NCI-H1694 (cell line): ENCODE measurements around the gene IL1RAPL1.
"Not testable (repeated sequence)": the region's sequence is repeated elsewhere in the genome, so short reads cannot be mapped to it uniquely, and the experiment has no call there.

Experiments used
- DNase-seq: peaks from one replicate; lab custom pipeline; 2025; lab: John Stamatoyannopoulos, UW

The IL1RAPL1 gene

DNA sequence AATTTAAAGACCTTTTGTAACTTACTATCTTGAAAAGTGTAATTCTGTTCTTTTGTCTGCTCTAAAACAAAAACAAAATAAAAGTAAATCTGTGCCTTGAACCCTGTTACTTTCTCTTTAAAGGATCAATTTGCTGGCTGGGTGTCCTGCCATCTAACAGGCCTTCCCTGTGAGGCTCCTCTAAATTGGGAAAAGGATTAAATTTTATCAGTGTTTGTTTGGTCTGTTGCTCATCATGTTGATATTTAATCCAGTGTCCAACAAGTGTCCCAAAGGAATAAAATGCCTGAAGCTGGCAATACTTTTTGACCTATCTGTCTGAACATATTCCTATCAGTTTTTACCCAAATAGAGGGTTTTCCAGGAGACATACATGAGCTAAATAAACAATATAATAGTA is 688.7 kb downstream of the IL1RAPL1 start:
- no peak for DNase-seq

DNA sequence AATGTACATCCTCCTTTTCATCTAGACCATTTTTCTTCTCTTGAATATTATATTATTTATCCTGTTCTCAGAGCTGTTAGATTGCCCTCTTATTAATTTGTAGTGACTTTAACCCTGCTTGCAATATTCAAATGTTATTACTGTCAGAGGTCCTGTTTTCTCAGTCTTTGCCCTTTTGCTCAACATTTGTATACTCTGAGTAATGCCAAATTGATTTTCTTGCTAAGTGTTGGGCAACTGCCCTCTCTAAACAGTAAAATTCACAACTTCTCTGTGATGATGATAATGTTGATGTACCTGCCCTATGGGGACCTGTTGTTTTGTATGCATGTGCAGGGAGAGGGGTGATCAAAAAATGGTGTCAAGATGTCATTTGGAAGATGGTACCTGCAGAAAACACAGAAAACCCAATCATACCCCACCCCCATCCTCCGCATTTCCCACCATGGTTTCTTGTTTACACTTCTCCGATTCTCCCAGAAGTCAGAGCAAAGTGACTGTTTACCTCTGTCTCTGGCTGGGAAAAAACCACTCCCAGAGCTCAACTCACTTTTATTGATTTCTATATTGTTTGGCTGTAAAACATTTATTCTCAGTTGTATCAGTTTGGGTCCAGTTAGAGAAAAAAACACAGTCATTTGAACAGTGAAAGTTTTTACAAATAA is 694.0 kb downstream of the IL1RAPL1 start:
- DNase-seq, result no peak

DNA sequence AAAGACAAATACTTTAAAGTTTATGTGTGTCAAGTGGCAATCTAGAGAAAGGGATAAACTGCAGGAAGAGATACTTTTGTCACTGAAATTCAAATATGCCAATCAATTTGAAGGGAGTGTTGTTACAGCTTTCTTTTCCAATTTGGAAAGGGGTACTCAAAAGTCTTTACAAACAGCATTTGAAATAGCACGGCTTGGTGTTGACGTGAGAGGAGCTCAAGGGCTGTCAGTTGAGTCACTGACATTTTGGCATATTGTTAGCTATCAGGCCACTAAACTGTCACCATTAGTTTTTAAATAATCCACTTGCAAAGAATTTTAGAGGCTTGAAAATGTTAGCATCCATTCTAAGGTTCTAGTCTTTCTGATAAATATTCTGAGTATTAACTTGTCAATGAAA is 698.4 kb downstream of the IL1RAPL1 start:
- DNase-seq, result no peak

DNA sequence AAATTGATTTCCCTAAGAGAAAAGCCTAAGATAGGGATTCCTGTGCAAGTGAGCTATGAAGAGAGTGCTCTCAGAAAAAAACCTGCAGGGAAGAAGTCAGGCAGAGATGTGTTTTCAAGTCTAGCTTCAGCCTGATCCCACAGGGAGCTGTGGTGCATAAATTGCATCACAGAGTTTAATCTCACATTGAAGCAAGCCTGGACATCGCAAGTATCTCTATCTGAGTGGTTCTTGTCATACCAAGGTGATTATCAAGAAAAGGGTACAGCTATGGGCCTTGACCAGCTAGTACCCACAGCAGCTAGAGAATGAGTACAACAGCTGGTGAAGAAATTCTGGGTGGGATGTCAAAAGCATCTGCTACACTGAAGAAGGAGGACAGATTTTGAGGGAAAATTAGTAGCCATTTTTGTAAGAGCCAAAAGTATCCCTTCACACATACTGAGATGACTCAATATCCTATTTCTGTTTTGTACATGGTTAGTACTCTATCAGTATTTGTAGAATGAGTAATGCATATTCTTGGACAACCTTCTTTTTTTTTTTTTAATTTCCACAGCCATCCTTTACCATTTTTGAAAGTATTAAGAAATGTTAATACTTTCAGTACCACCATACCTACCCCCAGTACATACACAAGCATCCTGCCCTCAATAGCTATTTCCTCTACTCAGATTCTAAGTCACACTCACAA is 708.9 kb downstream of the IL1RAPL1 start:
- DNase-seq, result no peak

DNA sequence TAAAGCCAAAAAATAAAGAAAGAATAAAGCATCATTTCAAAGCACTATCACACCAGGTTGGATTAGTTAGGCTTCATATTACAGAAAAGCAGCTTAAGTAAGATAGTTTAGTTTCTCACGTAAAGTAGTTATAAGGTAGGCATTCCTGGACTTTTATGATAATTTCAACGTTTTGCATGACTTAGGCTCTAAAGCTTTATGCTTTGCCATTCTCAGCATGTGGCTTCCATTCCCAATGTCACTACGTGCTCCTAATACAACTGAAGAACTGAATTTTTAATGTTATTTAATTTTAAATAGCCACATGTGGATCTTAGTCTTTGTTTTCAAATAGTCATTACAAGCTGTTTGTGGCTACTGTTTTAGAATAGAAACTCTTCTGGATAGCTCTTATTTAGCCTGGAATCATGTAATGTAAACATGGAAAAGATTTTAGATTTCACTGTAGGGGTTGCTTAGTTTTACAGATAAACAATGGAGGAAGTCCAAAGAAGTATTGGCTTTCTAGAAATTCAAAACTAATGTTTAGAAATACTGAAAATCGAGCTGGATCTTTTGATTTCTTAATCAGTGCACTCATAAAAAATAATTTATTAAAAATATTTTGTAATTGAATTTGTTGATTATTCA is 710.0 kb downstream of the IL1RAPL1 start:
- no peak for DNase-seq

DNA sequence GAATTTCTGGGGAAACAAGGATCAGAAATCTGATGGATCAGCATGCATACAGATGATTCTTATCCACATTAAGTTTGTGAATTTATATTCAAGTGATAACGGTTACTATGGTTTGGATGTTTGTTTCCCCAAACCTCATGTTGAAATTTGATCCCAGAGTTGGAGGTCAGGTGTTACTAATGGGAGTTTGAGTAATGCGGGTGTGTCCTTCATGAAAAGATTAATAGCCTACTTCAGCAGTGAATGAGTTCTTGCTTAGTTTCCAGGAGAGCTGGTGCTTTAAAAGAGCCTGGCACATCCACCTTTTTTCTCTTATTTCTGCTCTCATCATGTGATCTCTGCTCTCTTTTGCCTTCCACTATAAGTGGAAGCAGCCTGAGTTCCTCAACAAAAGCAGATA is 712.4 kb downstream of the IL1RAPL1 start:
- no peak for DNase-seq

DNA sequence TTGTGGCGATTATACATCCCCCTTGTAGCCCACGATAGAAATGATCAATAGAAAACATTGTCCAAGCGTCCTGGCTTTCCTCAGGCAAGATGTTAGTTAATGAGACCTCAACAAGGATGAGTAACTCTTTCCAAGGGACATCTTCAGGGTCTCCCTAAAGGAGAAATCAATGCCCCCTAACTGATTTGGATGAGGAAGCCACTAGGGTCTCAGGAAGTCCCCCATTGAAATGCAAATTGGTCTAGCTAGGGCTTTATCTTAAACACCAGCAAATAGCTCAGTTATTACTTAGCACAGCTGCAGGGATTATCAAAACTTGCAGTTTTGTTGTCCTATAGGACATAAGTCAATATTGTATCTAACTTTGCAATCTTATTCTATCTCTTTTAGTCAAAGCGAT is 721.5 kb downstream of the IL1RAPL1 start:
- DNase-seq, result no peak

DNA sequence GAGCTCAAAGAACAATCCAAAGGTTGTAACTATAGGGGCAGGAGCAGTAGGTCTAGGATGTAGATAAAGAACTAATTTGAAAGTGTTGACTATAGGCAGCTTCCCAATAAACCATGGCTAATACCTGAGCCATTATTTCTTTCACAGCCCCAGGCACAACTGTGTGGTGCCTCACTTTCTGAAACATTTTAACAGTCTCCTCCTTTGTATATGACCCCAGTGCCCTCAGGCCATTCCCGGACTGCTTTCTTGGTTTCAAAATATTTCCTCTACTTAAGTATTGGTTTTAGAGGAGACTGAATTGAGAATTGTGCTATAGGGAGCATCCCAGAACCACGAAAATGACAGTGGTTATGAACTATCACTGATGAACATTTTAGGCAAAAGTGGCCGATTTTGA is 728.7 kb downstream of the IL1RAPL1 start:
- no peak for DNase-seq

DNA sequence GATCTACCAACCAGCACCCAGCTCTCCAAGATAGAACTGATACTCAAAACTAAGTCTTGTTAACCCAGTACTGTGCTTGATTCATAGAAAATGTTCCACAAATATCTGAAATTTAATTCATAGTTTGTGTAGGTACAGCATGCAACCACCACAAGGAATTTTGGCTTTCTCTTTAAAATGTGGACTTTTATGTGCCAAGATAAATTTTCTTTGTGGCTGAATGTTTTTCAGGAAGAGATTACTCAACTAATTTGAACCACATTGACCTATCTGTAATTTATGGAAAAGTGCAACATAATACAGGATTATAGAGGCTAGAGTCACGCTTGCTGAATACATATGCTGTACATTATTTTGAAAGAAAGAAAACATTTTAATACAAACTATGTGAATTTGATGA is 730.8 kb downstream of the IL1RAPL1 start:
- no peak for DNase-seq

DNA sequence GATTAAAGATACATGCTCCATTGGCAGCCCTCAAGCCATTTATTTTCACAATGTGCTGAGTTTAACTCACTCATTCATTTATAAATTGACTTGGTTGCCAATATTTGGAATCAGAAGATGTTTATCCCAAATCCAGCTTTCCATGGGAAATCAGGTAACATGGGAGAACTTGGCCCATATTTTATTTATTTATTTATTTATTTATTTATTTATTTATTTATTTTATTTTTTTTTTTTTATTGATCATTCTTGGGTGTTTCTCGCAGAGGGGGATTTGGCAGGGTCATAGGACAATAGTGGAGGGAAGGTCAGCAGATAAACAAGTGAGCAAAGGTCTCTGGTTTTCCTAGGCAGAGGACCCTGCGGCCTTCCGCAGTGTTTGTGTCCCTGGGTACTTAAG is 745.2 kb downstream of the IL1RAPL1 start:
- not testable (repeated sequence) for DNase-seq

DNA sequence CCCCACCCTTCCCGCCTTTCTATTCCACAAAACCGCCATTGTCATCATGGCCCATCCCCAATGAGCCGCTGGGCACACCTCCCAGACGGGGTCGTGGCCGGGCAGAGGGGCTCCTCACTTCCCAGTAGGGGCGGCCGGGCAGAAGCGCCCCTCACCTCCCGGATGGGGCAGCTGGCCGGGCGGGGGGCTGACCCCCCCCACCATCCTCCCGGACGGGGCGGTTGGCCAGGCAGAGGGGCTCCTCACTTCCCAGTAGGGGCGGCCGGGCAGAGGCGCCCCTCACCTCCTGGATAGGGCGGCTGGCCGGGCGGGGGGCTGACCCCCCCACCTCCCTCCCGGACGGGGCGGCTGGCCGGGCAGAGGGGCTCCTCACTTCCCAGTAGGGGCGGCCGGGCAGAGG is 745.8 kb downstream of the IL1RAPL1 start:
- DNase-seq, result not testable (repeated sequence)

DNA sequence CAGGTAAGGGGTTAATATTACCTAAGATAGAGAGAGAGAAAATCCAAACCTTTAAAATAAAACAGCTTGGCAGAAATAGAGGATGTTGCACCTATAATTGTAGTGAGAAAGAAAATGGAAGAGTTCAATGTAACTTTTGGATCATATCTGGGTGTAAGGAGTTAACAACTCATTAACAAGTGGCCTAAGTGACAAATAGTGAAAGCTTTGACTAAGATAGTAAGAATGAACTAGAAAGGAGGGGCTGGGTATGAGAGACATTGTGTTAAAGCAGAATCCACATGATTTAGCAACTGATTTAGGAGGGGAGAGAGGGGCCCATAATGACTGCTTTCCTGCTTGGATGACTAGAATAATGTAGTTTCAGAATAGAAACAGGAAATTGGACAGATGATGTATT is 761.0 kb downstream of the IL1RAPL1 start:
- DNase-seq, result no peak

DNA sequence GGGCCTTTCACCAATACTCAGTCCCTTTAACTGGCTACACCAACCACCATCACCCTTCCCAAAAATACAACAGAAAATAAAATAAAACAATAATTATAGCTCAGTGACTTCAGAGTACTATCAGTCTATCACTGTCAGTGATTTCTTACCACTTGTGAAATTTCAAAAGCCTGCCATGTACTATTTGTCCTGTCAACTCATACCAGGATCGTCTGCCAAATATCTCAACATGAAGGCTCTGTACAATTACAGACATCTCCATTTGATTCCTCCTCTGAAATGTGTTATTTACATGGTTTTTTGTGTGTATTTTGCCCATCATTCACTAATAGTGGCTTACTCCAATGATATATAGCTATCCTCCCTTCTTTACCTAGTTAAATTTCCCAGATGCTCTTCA is 772.0 kb downstream of the IL1RAPL1 start:
- DNase-seq, result no peak

DNA sequence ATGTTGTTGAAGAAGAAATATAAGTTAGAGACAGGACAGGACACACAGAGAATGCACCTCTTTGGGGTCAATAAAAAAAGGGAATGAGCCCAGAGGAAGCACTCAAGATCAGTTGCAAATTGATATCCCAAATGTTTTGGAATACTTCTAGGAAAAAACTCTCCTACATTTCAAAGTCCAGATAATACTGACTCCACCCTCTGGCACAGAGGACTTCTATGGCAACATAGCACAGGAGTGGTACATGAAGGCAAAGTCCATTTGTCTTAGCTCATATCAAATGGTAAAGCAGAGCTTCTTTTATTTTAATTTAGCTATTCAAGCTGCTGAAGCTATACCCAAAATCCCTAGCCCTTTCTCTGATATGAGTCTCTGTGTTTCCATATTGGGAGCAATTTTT is 787.5 kb downstream of the IL1RAPL1 start:
- DNase-seq, result not testable (repeated sequence)

DNA sequence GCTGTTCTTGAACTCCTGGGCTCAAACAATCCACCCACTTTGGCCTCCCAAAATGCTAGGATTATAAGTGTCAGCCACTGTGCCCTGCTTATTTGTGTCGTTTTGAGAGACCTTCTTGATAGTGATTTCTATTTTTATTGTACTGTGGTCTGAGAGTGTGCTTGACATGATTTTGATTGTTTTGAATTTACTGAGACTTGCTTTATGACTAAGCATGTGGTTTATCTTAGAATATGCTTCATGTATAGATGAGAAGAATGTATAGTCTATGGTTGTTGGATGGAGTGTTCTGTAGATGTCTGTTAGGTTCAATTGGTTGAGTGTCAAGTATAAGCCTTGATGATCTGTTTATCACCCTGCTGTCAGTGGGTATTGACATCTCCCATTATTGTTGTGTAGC is 789.3 kb downstream of the IL1RAPL1 start:
- no peak for DNase-seq

DNA sequence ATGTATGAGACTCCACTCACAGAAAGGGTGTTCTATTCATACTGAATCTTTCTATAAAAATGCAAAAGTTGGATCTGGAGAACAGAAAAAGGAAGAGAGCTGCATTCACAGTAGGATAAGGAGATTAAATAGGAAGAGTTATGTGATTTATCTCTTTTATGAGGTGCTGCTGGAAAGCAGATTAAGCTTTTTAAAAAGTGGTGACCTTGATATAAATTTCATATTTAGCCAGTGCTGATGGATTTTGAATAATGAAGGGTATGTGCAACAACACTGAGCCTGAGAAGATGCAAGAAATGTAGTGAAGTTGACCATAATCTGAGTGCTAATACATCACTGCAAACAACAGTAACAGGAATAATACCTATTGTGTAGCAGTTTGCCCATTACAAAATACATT is 795.6 kb downstream of the IL1RAPL1 start:
- no peak for DNase-seq

DNA sequence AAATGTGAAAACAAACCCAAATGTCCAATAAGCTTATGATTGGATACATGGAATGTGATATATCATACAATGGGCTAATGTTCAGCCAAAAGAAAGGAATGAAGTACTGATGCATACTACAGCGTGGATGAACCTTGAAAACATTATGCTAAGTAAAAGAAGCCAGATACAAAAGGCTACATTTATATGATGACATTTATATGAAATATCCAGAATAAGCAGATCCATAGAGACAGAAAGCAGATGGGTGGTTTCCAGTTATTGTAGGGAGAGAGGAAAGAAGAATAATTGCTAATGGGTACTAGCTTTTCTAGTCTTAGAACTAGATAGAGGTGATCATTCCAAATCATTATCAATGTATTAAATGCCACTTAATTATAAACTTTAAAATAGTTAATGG is 801.3 kb downstream of the IL1RAPL1 start:
- no peak for DNase-seq

DNA sequence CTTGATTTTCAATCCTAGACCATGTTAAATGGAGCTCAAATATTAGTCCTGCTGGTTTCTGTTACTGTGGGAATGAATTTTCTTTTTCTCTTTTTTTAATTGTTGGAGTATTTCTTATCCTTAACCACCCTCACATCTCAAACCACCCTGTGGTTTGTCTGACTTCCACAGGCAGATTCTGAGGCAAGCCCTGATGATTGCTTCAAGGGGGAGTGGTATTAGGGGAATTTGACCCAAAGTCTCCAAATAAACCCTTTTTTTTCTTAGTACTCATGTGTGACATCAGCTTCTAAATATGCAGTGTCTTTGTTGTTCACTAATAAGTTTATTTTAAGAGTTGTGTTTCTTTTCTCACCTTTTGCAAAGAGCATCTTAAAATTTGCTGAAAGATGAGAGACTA is 810.3 kb downstream of the IL1RAPL1 start:
- no peak for DNase-seq

DNA sequence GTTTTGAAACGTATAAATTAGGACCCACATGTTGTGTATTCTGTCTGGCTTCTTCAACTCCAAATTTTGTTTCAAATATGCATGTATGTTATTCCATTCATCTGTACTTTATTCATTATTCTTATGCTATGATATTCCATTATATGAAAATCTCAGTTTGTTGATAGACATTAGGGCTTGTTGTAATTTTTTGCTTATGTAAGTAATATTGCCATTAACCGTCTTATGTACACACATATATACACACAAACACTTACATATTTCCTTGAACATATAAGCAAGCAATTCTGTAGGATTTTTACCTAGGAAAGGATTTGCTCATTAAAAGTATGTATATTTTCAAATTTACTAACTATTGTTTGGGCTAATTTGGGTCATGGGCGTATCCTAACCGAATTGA is 820.1 kb downstream of the IL1RAPL1 start:
- no peak for DNase-seq

DNA sequence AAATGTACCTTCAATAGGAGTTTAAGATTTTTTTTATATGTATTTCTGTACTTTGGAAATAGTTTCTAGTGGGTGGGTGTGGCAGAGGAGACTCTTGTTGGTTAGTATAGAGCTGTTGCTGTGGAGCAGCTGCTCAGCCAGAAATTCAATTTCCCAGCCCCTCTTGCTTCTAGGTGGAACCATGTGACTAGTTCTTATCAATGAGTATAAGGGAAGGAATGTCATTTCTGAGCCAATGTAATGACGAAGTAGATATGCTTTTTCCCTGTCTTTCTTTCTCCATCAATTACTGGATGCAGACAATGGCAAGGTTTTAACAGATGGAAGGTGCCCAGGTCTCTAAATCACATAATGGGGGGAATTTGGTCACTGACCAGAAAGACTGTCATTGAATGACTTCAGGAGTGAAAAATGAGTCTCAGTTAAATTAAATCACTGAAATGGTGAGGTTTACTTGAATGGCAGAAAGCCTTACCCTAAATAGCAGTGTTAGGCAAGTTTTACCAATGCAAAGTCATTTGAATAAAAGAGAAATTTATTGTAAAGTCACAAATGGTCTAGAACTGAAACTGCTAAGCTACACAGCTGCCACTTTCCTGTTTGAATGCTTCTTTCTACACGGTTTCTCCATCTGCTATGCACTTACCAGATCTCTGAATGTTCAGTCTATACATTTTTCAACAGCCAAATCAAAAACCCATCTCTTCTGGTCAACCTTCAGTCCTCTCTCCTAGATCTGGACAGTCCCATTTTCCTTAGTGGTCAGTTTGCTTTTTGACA is 832.7 kb downstream of the IL1RAPL1 start:
- DNase-seq, result no peak

DNA sequence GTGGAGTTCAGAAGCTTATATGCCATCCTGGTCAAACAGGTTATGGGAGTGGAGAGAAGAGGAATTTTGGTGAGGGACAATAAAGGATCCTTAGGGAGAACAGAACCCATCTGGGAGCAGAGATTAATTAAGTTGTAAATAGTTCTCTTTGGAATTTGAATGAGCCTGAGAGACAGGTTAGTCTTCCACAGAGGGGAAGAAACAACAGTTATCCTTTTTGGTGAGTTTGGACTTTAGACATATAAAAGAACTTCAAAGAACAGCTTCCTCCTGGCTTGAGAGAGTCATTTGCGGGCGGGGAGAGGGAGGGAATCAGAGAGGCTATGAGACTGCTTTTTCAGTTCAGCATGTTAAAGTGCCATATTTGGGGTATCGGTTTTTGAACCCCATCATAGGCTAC is 834.8 kb downstream of the IL1RAPL1 start:
- DNase-seq, result no peak

DNA sequence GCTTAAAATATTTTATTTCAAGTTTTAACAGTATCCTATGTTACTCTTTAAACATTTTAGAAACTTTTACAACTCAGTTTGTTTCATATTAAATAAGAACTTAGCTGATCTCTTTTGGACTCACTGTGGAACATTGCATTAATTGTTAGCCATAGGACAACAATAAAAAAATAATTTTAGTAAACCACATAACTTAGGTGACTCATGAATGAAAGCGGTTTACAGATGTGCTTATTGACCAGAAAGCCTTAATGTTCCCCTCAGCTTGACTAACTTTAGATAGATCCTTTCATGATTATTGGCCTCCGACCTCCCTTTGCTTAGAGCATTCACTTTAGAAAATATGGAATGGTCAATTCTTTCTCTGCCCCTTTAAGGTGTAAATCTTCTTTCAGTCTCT is 844.6 kb downstream of the IL1RAPL1 start:
- DNase-seq, result no peak

DNA sequence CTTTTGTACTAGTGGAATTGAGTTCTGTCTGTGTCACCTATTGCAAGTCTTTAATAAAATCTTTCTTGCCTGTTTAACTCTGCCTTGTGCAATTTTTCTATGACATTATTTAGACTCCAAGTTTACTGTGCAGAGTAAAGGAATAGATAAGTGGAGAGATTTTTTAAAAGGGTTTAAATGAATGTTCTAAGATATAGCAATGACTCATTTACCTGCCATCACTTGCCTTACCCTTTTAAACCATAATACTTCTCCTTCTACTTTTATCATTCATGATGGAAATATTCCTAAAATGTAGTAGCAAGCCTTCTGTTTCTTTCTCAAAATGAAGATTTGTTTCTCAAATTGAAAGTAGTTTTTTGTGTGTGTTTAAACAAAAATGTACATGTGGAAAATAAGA is 845.3 kb downstream of the IL1RAPL1 start:
- no peak for DNase-seq
